K562 (cell line): ENCODE measurements around the gene PPP2R3C. TPM values are rescaled to one million over a fixed set of nuclear protein-coding genes. Genes with fewer than 3 reads are reported as not detected.

ENCODE experiments used
- ATAC-seq: fragments of 200-7000 bp; cut with Tn5 transposase; 3 replicates; pipeline ENCODE4 v1.9.1; 2020; ENCODE audit warnings: moderate library complexity
- BruUV-seq: library from RNA; stranded (reverse); fragments of 400-500 nt; replicated peaks from 2 replicates; lab custom pipeline; 2021; lab: Mats Ljungman, UMichigan
- CTCF ChIA-PET: fragments of 300-600 bp; formaldehyde crosslinking; extraction: SDS; loops from one replicate; lab custom pipeline; 2021; ENCODE audit warnings: low intra/inter-chr PET ratio; lab: Yijun Ruan, JAX
- POLR2A ChIA-PET: fragments of 300-600, 350-650 bp; sonication (Branson Sonifier 250); formaldehyde crosslinking; extraction: SDS; loops from one replicate; lab custom pipeline; 2021; ENCODE audit warnings: antibody characterized with exemption, inconsistent platforms; lab: Yijun Ruan, JAX
- DNase-seq, 4 experiments: peaks; one replicate each; pipeline versions ENCODE4 v3.0.0 to v3.0.0-alpha.2; 2011 to 2018; ENCODE audit warnings: low spot score in 3 of 4, mixed read lengths in 3 of 4; ENCODE audit errors: extremely low read depth in 1 of 4
- FAIRE-seq: peaks from 2 replicates; lab custom pipeline; 2011; peaks lifted over from hg19 to GRCh38; lab: Jason Lieb, UNC
- H2AFZ ChIP-seq: 2 replicates; pipeline ENCODE4 v1.6.0; 2011; ENCODE audit warnings: low read depth, low read length, control low read depth, inconsistent platforms
- H3K27ac ChIP-seq: fragments of 200-600 bp; 3 replicates; pipeline ENCODE4 v1.8.0; 2011; ENCODE audit warnings: low read depth, mild to moderate bottlenecking, control low read depth, inconsistent platforms, low read length, moderate library complexity, mixed read lengths; ENCODE audit errors: extremely low read depth
- H3K27me3 ChIP-seq, 2 experiments: fragments of 300-600 bp in 1 of 2; 2 replicates in 1 of 2; 3 replicates in 1 of 2; pipeline versions ENCODE4 v1.6.0 to v1.8.0; 2011; ENCODE audit warnings: inconsistent platforms in 2 of 2, low read length in 2 of 2, mild to moderate bottlenecking in 1 of 2, mixed read lengths in 1 of 2, moderate library complexity in 1 of 2; ENCODE audit not compliant: control insufficient read depth in 2 of 2, insufficient read depth in 2 of 2
- H3K36me3 ChIP-seq: fragments of 300-600 bp; 3 replicates; pipeline ENCODE4 v1.8.0; 2011; ENCODE audit warnings: mild to moderate bottlenecking, low read length, inconsistent platforms; ENCODE audit not compliant: control insufficient read depth, insufficient read depth
- H3K4me1 ChIP-seq, 2 experiments: fragments of 200-600 bp in 1 of 2; replicated peaks in 1 of 2; 2 replicates in 1 of 2; 3 replicates in 1 of 2; pipeline versions ENCODE4 v1.5.1 to v1.8.0; 2011; ENCODE audit warnings: inconsistent platforms in 2 of 2, low read length in 2 of 2, mild to moderate bottlenecking in 1 of 2, mixed read lengths in 1 of 2, moderate library complexity in 1 of 2; ENCODE audit not compliant: control insufficient read depth in 2 of 2, insufficient read depth in 2 of 2
- H3K4me2 ChIP-seq: 2 replicates; pipeline ENCODE4 v1.6.1; 2011; ENCODE audit warnings: low read length, control low read depth, inconsistent platforms, mixed read lengths; ENCODE audit not compliant: insufficient read depth
- H3K4me3 ChIP-seq: fragments of 200-600 bp; sonication (generic), shearing (Covaris generic); 2 replicates; pipeline ENCODE4 v1.5.1; 2016; ENCODE audit warnings: control low read depth, inconsistent platforms
- H3K79me2 ChIP-seq: fragments of 200-600 bp; 3 replicates; pipeline ENCODE4 v1.8.0; 2011; ENCODE audit warnings: low read length, inconsistent platforms; ENCODE audit not compliant: control insufficient read depth, insufficient read depth
- H3K9ac ChIP-seq, 2 experiments: 2 replicates each; pipeline versions ENCODE4 v1.6.0 to v1.6.1; 2011; ENCODE audit warnings: low read depth in 2 of 2, low read length in 2 of 2, control low read depth in 1 of 2, inconsistent platforms in 1 of 2, mild to moderate bottlenecking in 1 of 2, mixed read lengths in 1 of 2; ENCODE audit not compliant: insufficient read depth in 1 of 2
- H3K9me1 ChIP-seq: one replicate; pipeline ENCODE4 v1.6.0; 2011; ENCODE audit warnings: inconsistent platforms, mild to moderate bottlenecking, low read length, moderate library complexity; ENCODE audit not compliant: control insufficient read depth, insufficient read depth
- H3K9me3 ChIP-seq: replicated peaks from 2 replicates; pipeline ENCODE4 v1.5.1; 2011; ENCODE audit warnings: low read depth, low read length, inconsistent platforms; ENCODE audit not compliant: control insufficient read depth, insufficient read depth
- H4K20me1 ChIP-seq: replicated peaks from 2 replicates; pipeline ENCODE4 v1.6.1; 2011; ENCODE audit warnings: low read length, inconsistent platforms, mixed read lengths; ENCODE audit not compliant: control insufficient read depth, insufficient read depth
- CREM ChIP-seq: IDR thresholded peaks from 2 replicates; pipeline ENCODE4 v1.6.1; 2014; ENCODE audit warnings: antibody characterized with exemption, low read depth
- DIDO1 ChIP-seq: fragments of 450-650 bp; IDR thresholded peaks from 2 replicates; pipeline ENCODE4 v1.6.1; 2016; ENCODE audit warnings: low read depth, missing biosample characterization, missing genetic modification characterization
- ETV5 ChIP-seq: sonication (generic); formaldehyde crosslinking; IDR thresholded peaks from 2 replicates; pipeline ENCODE4 v1.4.0; 2020; ENCODE audit warnings: low read depth, mild to moderate bottlenecking, missing genetic modification reagents
- NCOA2 ChIP-seq, 2 experiments: fragments of 450-650 bp; IDR thresholded peaks; 2 replicates each; pipeline ENCODE4 v1.6.1; 2018; ENCODE audit warnings: mild to moderate bottlenecking in 2 of 2, moderate library complexity in 1 of 2; ENCODE audit not compliant: partially characterized antibody in 2 of 2
- NFRKB ChIP-seq: fragments of 450-650 bp; IDR thresholded peaks from 2 replicates; pipeline ENCODE4 v1.6.1; 2016; ENCODE audit warnings: low read depth
- STAT5A ChIP-seq: IDR thresholded peaks from 2 replicates; pipeline ENCODE4 v1.6.1; 2012; ENCODE audit warnings: low read length, inconsistent platforms, borderline replicate concordance
- ZNF57 ChIP-seq: fragments of 450-650 bp; formaldehyde crosslinking; IDR thresholded peaks from 2 replicates; pipeline ENCODE4 v1.4.0; 2020; ENCODE audit warnings: mild to moderate bottlenecking, moderate library complexity
- ZNF707 ChIP-seq: fragments of 250-450 bp; sonication (Bioruptor Pico); conservative IDR thresholded peaks from 2 replicates; pipeline ENCODE4 v1.8.0; 2022; ENCODE audit warnings: inconsistent platforms, mild to moderate bottlenecking, moderate library complexity
- ZNF75A ChIP-seq: fragments of 450-650 bp; formaldehyde crosslinking; IDR thresholded peaks from 2 replicates; pipeline ENCODE4 v1.4.0; 2020; ENCODE audit warnings: mild to moderate bottlenecking
- ZNF77 ChIP-seq: fragments of 250-450 bp; sonication (Bioruptor Pico); IDR thresholded peaks from 2 replicates; pipeline ENCODE4 v1.5.0; 2020
- WGBS: fragments of 100-300 bp; shearing (Covaris generic); methylation state at CpG from one replicate; pipeline ENCODE4 v1.1.6; 2016; ENCODE audit warnings: low coverage, mixed read lengths; ENCODE audit not compliant: insufficient coverage; ENCODE audit errors: missing lambda C conversion rate; 5-methylcytosine and 5-hydroxymethylcytosine counted together
- in situ Hi-C: fragments of 300-500 bp; cut with MboI; formaldehyde crosslinking; loops from 4 replicates; pipeline ENCODE4 v1.15.0; 2018; ENCODE audit warnings: inconsistent platforms, mixed read lengths
- intact Hi-C: fragments of 100-400 bp; cut with micrococcal nuclease; formaldehyde crosslinking; loops from 2 replicates; pipeline ENCODE4 v1.14.2; 2022
- polyA plus RNA-seq, 8 experiments: library from polyadenylated mRNA; depleted of rRNA in 4 of 8; stranded (reverse) in 5 of 8; unstranded in 3 of 8; fragments of >200 nt; fragmentation: Nextera tagmentation in 2 of 8; fragmentation: Illumina TruSeq in 1 of 8; extraction: Ambion mirVana in 2 of 8; extraction: Trizol in 1 of 8; gene quantifications; 2 replicates each; pipeline versions ENCODE4 v1.2.1 to v1.2.3, GENCODE V29; 2011 to 2014; ENCODE audit warnings: inconsistent platforms in 1 of 8, missing spikeins in 1 of 8
- total RNA-seq, 7 experiments: library from RNA; depleted of rRNA in 6 of 7; stranded (reverse); fragments of >200 nt in 6 of 7; fragmentation: Illumina TruSeq in 2 of 7; extraction: Trizol in 2 of 7; gene quantifications; 2 replicates each; pipeline versions ENCODE4 v1.2.1 to v1.2.3, GENCODE V29; 2011 to 2021; ENCODE audit warnings: low replicate concordance in 1 of 7

Gene PPP2R3C
- total and polyA plus RNA-seq, 9 of the 15 experiments (the other 6 are each of a cell fraction or from before 2014, with no cell fraction given) = 14.7 to 43.3 (median 22.7) TPM

- no peaks in the 10 kb centered on the region for H3K27me3 ChIP-seq
- intact Hi-C loops = no loop called here
- ATAC-seq (no peak), FAIRE-seq (no peak), DNase-seq (no peak)
- H3K9me3 ChIP-seq = no peaks in the 10 kb centered on the region
- no peak overlapping the region for H2AFZ ChIP-seq
- ChIA-PET POLR2A (no interaction called here), CTCF (no interaction called here)
- H3K36me3 ChIP-seq = peaks cover 12% of the 10 kb centered on the region; the same call in 1 of the 3 replicates
- in situ Hi-C loops = no loop called here
- BruUV-seq = no TSS peak
- H4K20me1 ChIP-seq = no peaks in the 10 kb centered on the region
- TF ChIP-seq NCOA2 (IDR thresholded peaks at IDR 0.05; ENCODE audit: partially characterized antibody in 2 of 2) = no peak
- H3K4me3 ChIP-seq = no peak overlapping the region
- no peak overlapping the region for H3K4me2 ChIP-seq
- no peak overlapping the region for H3K9ac ChIP-seq
- H3K9me1 ChIP-seq = no peaks in the 10 kb centered on the region
- no peak overlapping the region for H3K27ac ChIP-seq
- peaks cover 4 to 16% of the 10 kb centered on the region in 2 experiments; a peak in 3 of 5 replicates for H3K4me1 ChIP-seq
- peaks cover 29% of the 10 kb centered on the region for H3K79me2 ChIP-seq
- 87% methylated on average over 2 of the region's 2 CpGs for WGBS
Observed at GRCh38 chr14:35052637-35053036, 69.2 kb downstream of the PPP2R3C start.

GRCh38 chr14:35051796-35052195, 70.0 kb downstream of the PPP2R3C start:
- Histone ChIP-seq H3K79me2 (peaks cover 37% of the 10 kb centered on the region), H3K9me1 (no peaks in the 10 kb centered on the region), H3K4me1 (peaks cover 4 to 16% of the 10 kb centered on the region in 2 experiments; a peak in 3 of 5 replicates), H3K9ac (no peak overlapping the region), H3K9me3 (no peaks in the 10 kb centered on the region), H3K27ac (no peak overlapping the region), H3K36me3 (peaks cover 8% of the 10 kb centered on the region; the same call in 1 of the 3 replicates), H4K20me1 (no peaks in the 10 kb centered on the region), H3K4me2 (no peak overlapping the region), H3K27me3 (no peaks in the 10 kb centered on the region), H2AFZ (no peak overlapping the region), H3K4me3 (no peak overlapping the region)
- ChIA-PET CTCF (no interaction called here), POLR2A (interaction anchor here (0.6 to 1.3 kb wide), 2 partner anchors 12 to 970 kb away, joined by 3 to 5 read pairs; no protein-coding TSS in a partner anchor)
- no peak for TF ChIP-seq STAT5A
- no peak for TF ChIP-seq ZNF75A
- TF ChIP-seq ZNF77 = no peak
- no peak for TF ChIP-seq ZNF57 (CRISPR knock-in tag)
- TF ChIP-seq DIDO1 (tag) = no peak
- TF ChIP-seq ZNF707 (CRISPR knock-in tag) = no peak
- TF ChIP-seq CREM = no peak
- TF ChIP-seq ETV5 (CRISPR knock-in tag) = no peak
- TF ChIP-seq NFRKB = no peak
- intact Hi-C loops = no loop called here
- in situ Hi-C loops = no loop called here
- WGBS = 70% methylated on average over 1 of the region's 1 CpG
- no TSS peak for BruUV-seq
- no peak for DNase-seq
- FAIRE-seq = no peak
- ATAC-seq = no peak
